Endothelial cell of umbilical vein (primary cell): ENCODE results near the gene CAPN15. TPM values are rescaled to one million over a fixed set of nuclear protein-coding genes. Genes with fewer than 3 reads are reported as not detected.

ENCODE experiments used
- BruUV-seq: library from RNA; stranded (reverse); fragments of 400-500 nt; replicated peaks from 2 replicates; lab custom pipeline; 2021; lab: Mats Ljungman, UMichigan
- CTCF ChIA-PET: fragments of 300-600, 350-600 bp; sonication (Branson Sonifier 250); formaldehyde crosslinking; loops from one replicate; lab custom pipeline; 2021; ENCODE audit warnings: antibody characterized with exemption, inconsistent platforms; lab: Charles Lee
- POLR2A ChIA-PET: fragments of 300-600, 350-600 bp; sonication (Branson Sonifier 250); formaldehyde crosslinking; loops from one replicate; lab custom pipeline; 2021; ENCODE audit warnings: antibody characterized with exemption, inconsistent platforms; lab: Charles Lee
- DNase-seq: peaks from one replicate; pipeline ENCODE4 v3.0.0-alpha.2; 2011; ENCODE audit warnings: low read depth, low spot score
- FAIRE-seq: peaks from 2 replicates; lab custom pipeline; 2011; peaks lifted over from hg19 to GRCh38; lab: Jason Lieb, UNC
- H2AFZ ChIP-seq: 2 replicates; pipeline ENCODE4 v1.6.0; 2012; ENCODE audit warnings: low read depth, low read length, control low read depth, inconsistent platforms
- H3K27ac ChIP-seq: 2 replicates; pipeline ENCODE4 v1.5.1; 2011; ENCODE audit warnings: low read depth, mild to moderate bottlenecking, control low read depth, low read length, moderate library complexity; ENCODE audit not compliant: insufficient read depth
- H3K27me3 ChIP-seq, 2 experiments: 2 replicates each; pipeline versions ENCODE4 v1.6.0 to v1.6.1; 2011; ENCODE audit warnings: low read length in 2 of 2, mixed read lengths in 1 of 2; ENCODE audit not compliant: control insufficient read depth in 2 of 2, insufficient read depth in 2 of 2
- H3K36me3 ChIP-seq, 2 experiments: 2 replicates in 1 of 2; 3 replicates in 1 of 2; pipeline ENCODE4 v1.5.1; 2011; ENCODE audit warnings: low read length in 2 of 2, mild to moderate bottlenecking in 1 of 2, moderate library complexity in 1 of 2; ENCODE audit not compliant: control insufficient read depth in 2 of 2, insufficient read depth in 2 of 2; ENCODE audit errors: extremely low read depth in 1 of 2
- H3K4me1 ChIP-seq: 3 replicates; pipeline ENCODE4 v1.5.1; 2011; ENCODE audit warnings: mild to moderate bottlenecking, low read length; ENCODE audit not compliant: control insufficient read depth, insufficient read depth; ENCODE audit errors: extremely low read depth
- H3K4me2 ChIP-seq: 2 replicates; pipeline ENCODE4 v1.6.1; 2011; ENCODE audit warnings: low read length, control low read depth, mixed read lengths; ENCODE audit not compliant: insufficient read depth
- H3K4me3 ChIP-seq, 3 experiments: fragments of 200-600 bp in 1 of 3; sonication (generic), shearing (Covaris generic) in 1 of 3; replicated peaks in 1 of 3; 2 replicates each; pipeline ENCODE4 v1.5.1; 2011 to 2016; ENCODE audit warnings: control low read depth in 3 of 3, low read length in 3 of 3, mild to moderate bottlenecking in 2 of 3, inconsistent platforms in 1 of 3, low read depth in 1 of 3, moderate library complexity in 1 of 3; ENCODE audit not compliant: insufficient read depth in 1 of 3
- H3K79me2 ChIP-seq: 2 replicates; pipeline ENCODE4 v1.6.0; 2012; ENCODE audit warnings: low read length, inconsistent platforms; ENCODE audit not compliant: control insufficient read depth, insufficient read depth
- H3K9ac ChIP-seq: replicated peaks from 2 replicates; pipeline ENCODE3; 2011; ENCODE audit warnings: low read length, control low read depth; ENCODE audit not compliant: insufficient read depth; ENCODE audit errors: extremely low read depth
- H3K9me1 ChIP-seq: replicated peaks from 3 replicates; pipeline ENCODE4 v1.6.0; 2011; ENCODE audit warnings: mild to moderate bottlenecking, low read length; ENCODE audit not compliant: control insufficient read depth, insufficient read depth; ENCODE audit errors: extremely low read depth
- H3K9me3 ChIP-seq: replicated peaks from 2 replicates; pipeline ENCODE4 v1.5.1; 2012; ENCODE audit warnings: low read length, inconsistent platforms; ENCODE audit not compliant: control insufficient read depth, insufficient read depth
- H4K20me1 ChIP-seq: replicated peaks from 2 replicates; pipeline ENCODE3; 2011; ENCODE audit warnings: mild to moderate bottlenecking, low read length; ENCODE audit not compliant: control insufficient read depth, insufficient read depth; ENCODE audit errors: extremely low read depth
- CTCF ChIP-seq, 2 donors: IDR thresholded peaks; 1 replicate in 1 of 2; 2 replicates in 1 of 2; pipeline ENCODE4 v1.5.1; 2011; ENCODE audit warnings: low read length in 2 of 2, mild to moderate bottlenecking in 2 of 2, moderate library complexity in 2 of 2, control low read depth in 1 of 2, inconsistent platforms in 1 of 2, low read depth in 1 of 2; ENCODE audit not compliant: insufficient read depth in 1 of 2; ENCODE audit errors: extremely low read depth in 1 of 2
- EZH2 ChIP-seq: IDR thresholded peaks from 2 replicates; pipeline ENCODE4 v1.6.1; 2012; ENCODE audit warnings: borderline replicate concordance, low read depth, mild to moderate bottlenecking, moderate library complexity, low read length, inconsistent platforms; ENCODE audit not compliant: severe bottlenecking
- FOS ChIP-seq: IDR thresholded peaks from 2 replicates; pipeline ENCODE4 v1.6.1; 2011; ENCODE audit warnings: mild to moderate bottlenecking, low read length, moderate library complexity, borderline replicate concordance; ENCODE audit not compliant: insufficient read depth
- GATA2 ChIP-seq: IDR thresholded peaks from 2 replicates; pipeline ENCODE4 v1.7.0; 2011; ENCODE audit warnings: low read depth, mild to moderate bottlenecking, moderate library complexity, mixed read lengths, low read length; ENCODE audit not compliant: insufficient read length, insufficient read depth
- JUN ChIP-seq: IDR thresholded peaks from 2 replicates; pipeline ENCODE4 v1.6.1; 2011; ENCODE audit warnings: borderline replicate concordance, low read depth; ENCODE audit not compliant: insufficient read length, insufficient read depth
- MAX ChIP-seq: IDR thresholded peaks from 2 replicates; pipeline ENCODE4 v1.6.1; 2011; ENCODE audit not compliant: insufficient read depth, insufficient read length
- MYC ChIP-seq: IDR thresholded peaks from one replicate; pipeline ENCODE4 v1.6.1; 2011; ENCODE audit warnings: mild to moderate bottlenecking, low read depth, low read length
- POLR2A ChIP-seq: IDR thresholded peaks from 2 replicates; pipeline ENCODE4 v1.6.1; 2012; ENCODE audit warnings: low read depth, mild to moderate bottlenecking, control low read depth, low read length
- POLR2AphosphoS5 ChIP-seq: IDR thresholded peaks from 2 replicates; pipeline ENCODE4 v1.6.1; 2012; ENCODE audit warnings: low read depth, mild to moderate bottlenecking, control low read depth, low read length, moderate library complexity; ENCODE audit not compliant: insufficient read depth
- dilution Hi-C: fragments of 300-500 bp; cut with MboI; formaldehyde crosslinking; loops from one replicate; pipeline ENCODE4 v1.15.0; 2019; ENCODE audit warnings: low sequenced_read_pairs; ENCODE audit not compliant: extremely low pct_ligation_motif_present
- intact Hi-C: fragments of 100-400 bp; cut with micrococcal nuclease; formaldehyde crosslinking; loops from one replicate; pipeline ENCODE4 v1.10.0; 2022
- polyA plus RNA-seq, 4 experiments: library from polyadenylated mRNA; depleted of rRNA in 3 of 4; stranded (reverse) in 3 of 4; unstranded in 1 of 4; fragments of >200 nt; gene quantifications; 2 replicates each; pipeline versions ENCODE4 v1.2.1 to v1.2.3, GENCODE V29; 2011 to 2012; ENCODE audit warnings: missing spikeins in 1 of 4
- total RNA-seq: library from RNA; stranded (reverse); gene quantifications from 2 replicates; pipeline ENCODE4 v1.2.3, GENCODE V29; 2021

The CAPN15 gene
- total and polyA plus RNA-seq, 2 donors (not counting 3 experiments of a cell fraction or from before 2014, with no cell fraction given): 33.9 to 65.0 TPM

GRCh38 chr16:593807-594206 is 66.3 kb downstream of the CAPN15 start:
- Histone ChIP-seq H3K4me2 (no peak overlapping the region), H2AFZ (no peak overlapping the region), H3K27ac (no peak overlapping the region), H3K4me1 (peaks cover 8% of the 10 kb centered on the region), H3K27me3 (no peaks in the 10 kb centered on the region), H3K4me3 (no peak overlapping the region), H4K20me1 (no peaks in the 10 kb centered on the region), H3K9me3 (no peaks in the 10 kb centered on the region), H3K36me3 (peaks cover 0 to 3% of the 10 kb centered on the region in 2 experiments), H3K9ac (no peak overlapping the region), H3K9me1 (no peaks in the 10 kb centered on the region), H3K79me2 (peaks cover 22% of the 10 kb centered on the region)
- POLR2A ChIA-PET: no interaction called here
- DNase-seq (no peak), FAIRE-seq (no peak)
- TF ChIP-seq EZH2 (no peak), GATA2 (no peak), POLR2AphosphoS5 (no peak), MYC (no peak), MAX (no peak), CTCF (IDR thresholded peaks at IDR 0.05; ENCODE audit: extremely low read depth in 1 of 2, insufficient read depth in 1 of 2, low read depth in 1 of 2, low read length in 2 of 2) (no peak), JUN (no peak), POLR2A (no peak), FOS (no peak)
- intact Hi-C loops: no loop called here
- dilution Hi-C loops: no loop called here
- BruUV-seq: no TSS peak
- CTCF ChIA-PET: interaction anchor here (1.6 kb wide), 1 partner anchor 14 kb away, joined by 5 read pairs; no protein-coding TSS in a partner anchor
